Neural cell (in vitro differentiated cells): ENCODE data around the gene WDR93. TPM values are rescaled to one million over a fixed set of nuclear protein-coding genes. Genes with fewer than 3 reads are reported as not detected.
A peak's percentile ranks its signal among the peaks of the same experiment; 100 is the strongest.

Experiments used
- H2AFZ ChIP-seq: fragments of 200-600, 300-800 bp; sonication (generic), shearing (Covaris generic); 2 replicates; pipeline ENCODE4 v1.6.0; 2014; ENCODE audit warnings: low read depth, mild to moderate bottlenecking, antibody characterized with exemption, low read length, moderate library complexity
- H3F3A ChIP-seq: fragments of 200-600 bp; shearing (Covaris generic); 2 replicates; pipeline ENCODE4 v1.6.1; 2016; ENCODE audit warnings: mild to moderate bottlenecking, moderate library complexity, mixed read lengths, antibody characterized with exemption, low read length; ENCODE audit not compliant: insufficient read depth, poor library complexity, severe bottlenecking
- H3K27ac ChIP-seq: fragments of 200-600, 300-800 bp; sonication (generic), shearing (Covaris generic); 2 replicates; pipeline ENCODE4 v1.5.1; 2014; ENCODE audit warnings: mild to moderate bottlenecking, low read length, moderate library complexity
- H3K27me3 ChIP-seq: fragments of 300-800, 200-600 bp; sonication (generic), shearing (Covaris generic); 2 replicates; pipeline ENCODE4 v1.6.0; 2014; ENCODE audit warnings: mild to moderate bottlenecking, low read depth, low read length, moderate library complexity; ENCODE audit not compliant: insufficient read depth
- H3K36me3 ChIP-seq: fragments of 300-800, 200-600 bp; sonication (generic), shearing (Covaris generic); 2 replicates; pipeline ENCODE4 v1.5.1; 2014; ENCODE audit warnings: mild to moderate bottlenecking, antibody characterized with exemption, low read length, moderate library complexity; ENCODE audit not compliant: insufficient read depth
- H3K4me2 ChIP-seq: fragments of 300-800, 200-600 bp; sonication (generic), shearing (Covaris generic); 2 replicates; pipeline ENCODE4 v1.6.0; 2014; ENCODE audit warnings: mild to moderate bottlenecking, low read length
- H3K4me3 ChIP-seq: fragments of 300-800, 200-600 bp; sonication (generic), shearing (Covaris generic); 2 replicates; pipeline ENCODE4 v1.5.1; 2014; ENCODE audit warnings: mild to moderate bottlenecking, low read length, moderate library complexity
- H3K79me2 ChIP-seq: fragments of 200-600 bp; shearing (Covaris generic); replicated peaks from 2 replicates; pipeline ENCODE4 v1.6.0; 2014; ENCODE audit warnings: mild to moderate bottlenecking, low read length, moderate library complexity; ENCODE audit not compliant: insufficient read depth
- H3K9ac ChIP-seq: fragments of 300-800, 200-600 bp; sonication (generic), shearing (Covaris generic); 2 replicates; pipeline ENCODE4 v1.6.1; 2016; ENCODE audit warnings: mild to moderate bottlenecking, low read length, mixed read lengths
- H3K9me2 ChIP-seq: fragments of 200-600 bp; shearing (Covaris generic); 2 replicates; pipeline ENCODE4 v1.6.1; 2016; ENCODE audit warnings: mild to moderate bottlenecking, low read length, mixed read lengths; ENCODE audit not compliant: insufficient read depth
- H3K9me3 ChIP-seq: fragments of 200-600, 300-800 bp; sonication (generic), shearing (Covaris generic); 2 replicates; pipeline ENCODE4 v1.6.1; 2016; ENCODE audit warnings: mild to moderate bottlenecking, mixed run types, low read length, moderate library complexity, mixed read lengths
- H4K20me1 ChIP-seq: fragments of 200-600 bp; shearing (Covaris generic); 2 replicates; pipeline ENCODE4 v1.6.1; 2016; ENCODE audit warnings: mild to moderate bottlenecking, mixed run types; ENCODE audit not compliant: insufficient read depth
- CTCF ChIP-seq: fragments of 450-650 bp; IDR thresholded peaks from 2 replicates; pipeline ENCODE4 v1.5.1; 2014; ENCODE audit warnings: antibody characterized with exemption, mild to moderate bottlenecking, moderate library complexity; ENCODE audit not compliant: poor library complexity, severe bottlenecking
- EP300 ChIP-seq: fragments of 450-650 bp; conservative IDR thresholded peaks from 2 replicates; pipeline ENCODE4 v1.6.1; 2014; ENCODE audit warnings: antibody characterized with exemption, mild to moderate bottlenecking, moderate library complexity; ENCODE audit not compliant: poor library complexity, severe bottlenecking
- EZH2 ChIP-seq: fragments of 200-600, 300-800 bp; shearing (Covaris generic), sonication (generic); IDR thresholded peaks from 2 replicates; pipeline ENCODE4 v1.6.1; 2014; ENCODE audit warnings: antibody characterized with exemption, low read length, borderline replicate concordance, mild to moderate bottlenecking; ENCODE audit not compliant: insufficient read depth, poor library complexity, severe bottlenecking
- MXI1 ChIP-seq: fragments of 450-650 bp; conservative IDR thresholded peaks from 2 replicates; pipeline ENCODE4 v1.6.1; 2014; ENCODE audit warnings: antibody characterized with exemption, mild to moderate bottlenecking; ENCODE audit not compliant: poor library complexity, severe bottlenecking
- POLR2AphosphoS5 ChIP-seq: IDR thresholded peaks from 2 replicates; pipeline ENCODE4 v1.6.1; 2012
- RAD21 ChIP-seq: fragments of 450-650 bp; conservative IDR thresholded peaks from 2 replicates; pipeline ENCODE4 v1.6.1; 2014; ENCODE audit warnings: antibody characterized with exemption, mild to moderate bottlenecking, moderate library complexity
- REST ChIP-seq: IDR thresholded peaks from 2 replicates; pipeline ENCODE4 v1.6.1; 2012; ENCODE audit warnings: borderline replicate concordance
- SMC3 ChIP-seq: fragments of 450-650 bp; conservative IDR thresholded peaks from 2 replicates; pipeline ENCODE4 v1.6.1; 2014; ENCODE audit warnings: antibody characterized with exemption, mild to moderate bottlenecking, moderate library complexity; ENCODE audit not compliant: poor library complexity
- TAF1 ChIP-seq: IDR thresholded peaks from 2 replicates; pipeline ENCODE4 v1.6.1; 2012; ENCODE audit warnings: low read depth
- polyA plus RNA-seq: library from polyadenylated mRNA; depleted of rRNA; stranded (reverse); fragments of >200 nt; gene quantifications from 2 replicates; pipeline ENCODE4 v1.2.3, GENCODE V29; 2014

Gene WDR93
- polyA plus RNA-seq, 1 donor from 2014 or later, result 0.41 TPM

- no peaks in the 10 kb centered on the region for H3F3A ChIP-seq
- no peaks in the 10 kb centered on the region for H3K9me2 ChIP-seq
- no peaks in the 10 kb centered on the region for H4K20me1 ChIP-seq
- H3K9ac ChIP-seq, result no peak overlapping the region
- H3K27me3 ChIP-seq, result no peaks in the 10 kb centered on the region
- H3K79me2 ChIP-seq, result no peaks in the 10 kb centered on the region
- H2AFZ ChIP-seq, result no peak overlapping the region
- no peak overlapping the region for H3K4me3 ChIP-seq
- no peak overlapping the region for H3K4me2 ChIP-seq
- TF ChIP-seq SMC3 (no peak), EP300 (no peak), POLR2AphosphoS5 (no peak), MXI1 (no peak), CTCF (no peak), EZH2 (no peak), REST (no peak), TAF1 (no peak), RAD21 (no peak)
- no peaks in the 10 kb centered on the region for H3K9me3 ChIP-seq
- H3K27ac ChIP-seq, result no peak overlapping the region
- H3K36me3 ChIP-seq, result no peaks in the 10 kb centered on the region
These were observed 37.0 kb upstream of the WDR93 start for GRCh38 chr15:89653578-89653977.

GRCh38 chr15:89654301-89654761 lies 36.3 kb upstream of the WDR93 start:
- peak overlapping the region; percentile 68 for H3K9ac ChIP-seq
- H3K9me2 ChIP-seq, result no peaks in the 10 kb centered on the region
- peak overlapping the region; percentile 84 for H3K4me2 ChIP-seq
- no peaks in the 10 kb centered on the region for H3K9me3 ChIP-seq
- H3K36me3 ChIP-seq, result no peaks in the 10 kb centered on the region
- H2AFZ ChIP-seq, result peak overlapping the region; percentile 69
- H4K20me1 ChIP-seq, result no peaks in the 10 kb centered on the region
- no peaks in the 10 kb centered on the region for H3K27me3 ChIP-seq
- H3F3A ChIP-seq, result no peaks in the 10 kb centered on the region
- H3K79me2 ChIP-seq, result no peaks in the 10 kb centered on the region
- TF ChIP-seq TAF1 (no peak), MXI1 (no peak), SMC3 (no peak), EP300 (no peak), POLR2AphosphoS5 (no peak), RAD21 (no peak), REST (no peak), EZH2 (no peak), CTCF (no peak)
- no peak overlapping the region for H3K27ac ChIP-seq
- H3K4me3 ChIP-seq, result peak overlapping the region; percentile 95
